ENCODE measurements around the gene CAPN15.
A peak's percentile ranks its signal among the peaks of the same experiment; 100 is the strongest.

CAPN15 gene

GRCh38 chr16:526181-527014 is 1.1 kb upstream of the CAPN15 start:
- peak in 1 of 2 donors; percentile 34 for DNase-seq

- DNase-seq = peak; percentile 51 to 60
Measured at GRCh38 chr16:528111-529011, 849 bp downstream of the CAPN15 start.

- DNase-seq = no peak
Measured at GRCh38 chr16:529012-529575, 1.6 kb downstream of the CAPN15 start.

- no peak for DNase-seq
Measured at GRCh38 chr16:530111-530817, 2.8 kb downstream of the CAPN15 start.

- no peak for DNase-seq
Measured at GRCh38 chr16:531494-532125, 4.1 kb downstream of the CAPN15 start.

GRCh38 chr16:533391-534123 is 6.0 kb downstream of the CAPN15 start:
- DNase-seq = no peak

GRCh38 chr16:534135-534534 is 6.6 kb downstream of the CAPN15 start:
- no peak for DNase-seq

- no peak for DNase-seq
Measured at GRCh38 chr16:534856-535445, 7.4 kb downstream of the CAPN15 start.

- DNase-seq = no peak
Measured at GRCh38 chr16:535446-536405, 8.2 kb downstream of the CAPN15 start.

- no peak for DNase-seq
Measured at GRCh38 chr16:536746-537145, 9.2 kb downstream of the CAPN15 start.

GRCh38 chr16:537415-538335 is 10.2 kb downstream of the CAPN15 start:
- no peak for DNase-seq

- DNase-seq = no peak
Measured at GRCh38 chr16:539901-540530, 12.5 kb downstream of the CAPN15 start.

- no peak for DNase-seq
Measured at GRCh38 chr16:540645-541340, 13.3 kb downstream of the CAPN15 start.

GRCh38 chr16:543301-544164 is 16.0 kb downstream of the CAPN15 start:
- DNase-seq = no peak

GRCh38 chr16:544517-544916 is 17.0 kb downstream of the CAPN15 start:
- DNase-seq = no peak

- DNase-seq = peak; percentile 49 to 67
Measured at GRCh38 chr16:546909-547770, 19.6 kb downstream of the CAPN15 start.
